WERI-Rb-1 (cell line): ENCODE data around the gene ARHGEF12.

Experiments
- DNase-seq: peaks from one replicate; pipeline ENCODE4 v3.0.0-alpha.2; 2020
- H3K27ac ChIP-seq: fragments of 250-450 bp; sonication (Bioruptor Pico); 2 replicates; pipeline ENCODE4 v1.5.1; 2020; ENCODE audit warnings: mild to moderate bottlenecking, moderate library complexity
- H3K27me3 ChIP-seq: fragments of 250-450 bp; sonication (Bioruptor Pico); 2 replicates; pipeline ENCODE4 v1.5.1; 2021; ENCODE audit warnings: mild to moderate bottlenecking, low read depth, moderate library complexity; ENCODE audit not compliant: insufficient read depth, severe bottlenecking
- H3K36me3 ChIP-seq: fragments of 250-450 bp; sonication (Bioruptor Pico); 2 replicates; pipeline ENCODE4 v1.5.1; 2020; ENCODE audit warnings: mild to moderate bottlenecking, moderate library complexity
- H3K4me3 ChIP-seq: 2 replicates; pipeline ENCODE4 v1.5.1; 2011; ENCODE audit warnings: low read depth, mild to moderate bottlenecking, control low read depth, low read length
- H3K9me3 ChIP-seq: fragments of 250-450 bp; sonication (Bioruptor Pico); 2 replicates; pipeline ENCODE4 v1.5.1; 2021; ENCODE audit warnings: mild to moderate bottlenecking, moderate library complexity; ENCODE audit not compliant: severe bottlenecking
- TF ChIP-seq, protein P1 (sequence below): IDR thresholded peaks from 2 replicates; pipeline ENCODE4 v1.5.1; 2011; ENCODE audit warnings: low read depth, mild to moderate bottlenecking, control low read depth, inconsistent platforms, low read length

ARHGEF12 gene, protein sequence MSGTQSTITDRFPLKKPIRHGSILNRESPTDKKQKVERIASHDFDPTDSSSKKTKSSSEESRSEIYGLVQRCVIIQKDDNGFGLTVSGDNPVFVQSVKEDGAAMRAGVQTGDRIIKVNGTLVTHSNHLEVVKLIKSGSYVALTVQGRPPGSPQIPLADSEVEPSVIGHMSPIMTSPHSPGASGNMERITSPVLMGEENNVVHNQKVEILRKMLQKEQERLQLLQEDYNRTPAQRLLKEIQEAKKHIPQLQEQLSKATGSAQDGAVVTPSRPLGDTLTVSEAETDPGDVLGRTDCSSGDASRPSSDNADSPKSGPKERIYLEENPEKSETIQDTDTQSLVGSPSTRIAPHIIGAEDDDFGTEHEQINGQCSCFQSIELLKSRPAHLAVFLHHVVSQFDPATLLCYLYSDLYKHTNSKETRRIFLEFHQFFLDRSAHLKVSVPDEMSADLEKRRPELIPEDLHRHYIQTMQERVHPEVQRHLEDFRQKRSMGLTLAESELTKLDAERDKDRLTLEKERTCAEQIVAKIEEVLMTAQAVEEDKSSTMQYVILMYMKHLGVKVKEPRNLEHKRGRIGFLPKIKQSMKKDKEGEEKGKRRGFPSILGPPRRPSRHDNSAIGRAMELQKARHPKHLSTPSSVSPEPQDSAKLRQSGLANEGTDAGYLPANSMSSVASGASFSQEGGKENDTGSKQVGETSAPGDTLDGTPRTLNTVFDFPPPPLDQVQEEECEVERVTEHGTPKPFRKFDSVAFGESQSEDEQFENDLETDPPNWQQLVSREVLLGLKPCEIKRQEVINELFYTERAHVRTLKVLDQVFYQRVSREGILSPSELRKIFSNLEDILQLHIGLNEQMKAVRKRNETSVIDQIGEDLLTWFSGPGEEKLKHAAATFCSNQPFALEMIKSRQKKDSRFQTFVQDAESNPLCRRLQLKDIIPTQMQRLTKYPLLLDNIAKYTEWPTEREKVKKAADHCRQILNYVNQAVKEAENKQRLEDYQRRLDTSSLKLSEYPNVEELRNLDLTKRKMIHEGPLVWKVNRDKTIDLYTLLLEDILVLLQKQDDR (N-terminal part only)

GRCh38 chr11:120335908-120336640, at the start of gene ARHGEF12:
TSS of gene ARHGEF12 (plus strand) at chr11:120336413. CDS start at chr11:120337244, 831 bp downstream.
- H3K27me3 ChIP-seq, result no peaks in the 10 kb centered on the region
- peaks cover 3% of the 10 kb centered on the region; the same call in 1 of the 2 replicates for H3K36me3 ChIP-seq
- H3K27ac ChIP-seq, result peak within 1 kb of the TSS; percentile 90
- no peaks in the 10 kb centered on the region for H3K9me3 ChIP-seq
- peak; percentile 96 for DNase-seq
- TF ChIP-seq, protein P1, sequence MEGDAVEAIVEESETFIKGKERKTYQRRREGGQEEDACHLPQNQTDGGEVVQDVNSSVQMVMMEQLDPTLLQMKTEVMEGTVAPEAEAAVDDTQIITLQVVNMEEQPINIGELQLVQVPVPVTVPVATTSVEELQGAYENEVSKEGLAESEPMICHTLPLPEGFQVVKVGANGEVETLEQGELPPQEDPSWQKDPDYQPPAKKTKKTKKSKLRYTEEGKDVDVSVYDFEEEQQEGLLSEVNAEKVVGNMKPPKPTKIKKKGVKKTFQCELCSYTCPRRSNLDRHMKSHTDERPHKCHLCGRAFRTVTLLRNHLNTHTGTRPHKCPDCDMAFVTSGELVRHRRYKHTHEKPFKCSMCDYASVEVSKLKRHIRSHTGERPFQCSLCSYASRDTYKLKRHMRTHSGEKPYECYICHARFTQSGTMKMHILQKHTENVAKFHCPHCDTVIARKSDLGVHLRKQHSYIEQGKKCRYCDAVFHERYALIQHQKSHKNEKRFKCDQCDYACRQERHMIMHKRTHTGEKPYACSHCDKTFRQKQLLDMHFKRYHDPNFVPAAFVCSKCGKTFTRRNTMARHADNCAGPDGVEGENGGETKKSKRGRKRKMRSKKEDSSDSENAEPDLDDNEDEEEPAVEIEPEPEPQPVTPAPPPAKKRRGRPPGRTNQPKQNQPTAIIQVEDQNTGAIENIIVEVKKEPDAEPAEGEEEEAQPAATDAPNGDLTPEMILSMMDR, result peak; percentile 36; the same call in 1 of the 2 replicates
- peak within 1 kb of the TSS; percentile 98 for H3K4me3 ChIP-seq

GRCh38 chr11:120288021-120288420, 48.2 kb upstream of the ARHGEF12 start:
- TF ChIP-seq, protein P1, result no peak
- H3K4me3 ChIP-seq, result no peak overlapping the region
- H3K9me3 ChIP-seq, result no peaks in the 10 kb centered on the region
- no peaks in the 10 kb centered on the region for H3K36me3 ChIP-seq
- DNase-seq, result no peak
- H3K27ac ChIP-seq, result no peak overlapping the region
- no peaks in the 10 kb centered on the region for H3K27me3 ChIP-seq

GRCh38 chr11:120289426-120289825, 46.8 kb upstream of the ARHGEF12 start:
- H3K4me3 ChIP-seq, result no peak overlapping the region
- no peaks in the 10 kb centered on the region for H3K36me3 ChIP-seq
- no peak for DNase-seq
- no peak overlapping the region for H3K27ac ChIP-seq
- TF ChIP-seq, protein P1, result no peak
- no peaks in the 10 kb centered on the region for H3K9me3 ChIP-seq
- no peaks in the 10 kb centered on the region for H3K27me3 ChIP-seq

DNA sequence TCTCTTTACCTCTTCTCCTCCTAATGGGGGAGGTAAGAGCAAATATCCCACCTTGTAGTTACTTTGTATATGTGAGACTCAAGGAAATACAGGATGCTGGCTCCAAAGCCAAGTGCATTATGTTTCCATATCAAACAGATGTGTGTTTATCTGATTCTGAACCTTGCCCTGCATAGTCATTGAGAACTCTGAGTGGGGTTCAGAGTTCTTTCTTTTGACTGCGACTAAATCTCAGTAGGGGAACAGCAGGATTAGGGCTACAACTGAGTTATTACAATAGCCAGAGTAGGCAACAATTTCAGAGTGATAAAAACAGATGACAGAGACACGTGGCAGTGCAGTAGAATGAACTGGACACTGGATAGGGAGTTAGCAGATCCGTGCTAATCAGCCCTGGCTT, 45.3 kb upstream of the ARHGEF12 start:
- Histone ChIP-seq H3K9me3 (no peaks in the 10 kb centered on the region), H3K27me3 (no peaks in the 10 kb centered on the region), H3K36me3 (no peaks in the 10 kb centered on the region), H3K4me3 (no peak overlapping the region), H3K27ac (no peak overlapping the region)
- TF ChIP-seq, protein P1, result no peak
- no peak for DNase-seq

- no peak overlapping the region for H3K4me3 ChIP-seq
- H3K36me3 ChIP-seq, result no peaks in the 10 kb centered on the region
- TF ChIP-seq, protein P1, result no peak
- DNase-seq, result no peak
- H3K27me3 ChIP-seq, result no peaks in the 10 kb centered on the region
- no peaks in the 10 kb centered on the region for H3K9me3 ChIP-seq
- H3K27ac ChIP-seq, result no peak overlapping the region
These were observed 43.0 kb upstream of the ARHGEF12 start for GRCh38 chr11:120293038-120293800.
